CD4-positive, alpha-beta T cell (primary cell): Measurements from ENCODE around the gene SERBP1. TPM values are rescaled to one million over a fixed set of nuclear protein-coding genes. Genes with fewer than 3 reads are reported as not detected.

Source experiments
- ATAC-seq: fragments of 200-7000 bp; cut with Tn5 transposase; one replicate; pipeline ENCODE4 v1.10.0; 2022; ENCODE audit warnings: mild to moderate bottlenecking; ENCODE audit not compliant: poor library complexity
- CTCF ChIA-PET: fragments of 350-600 bp; sonication (Branson Sonifier 250); formaldehyde crosslinking; loops from one replicate; lab custom pipeline; 2021; ENCODE audit warnings: antibody characterized with exemption, inconsistent platforms; lab: Charles Lee
- POLR2A ChIA-PET: fragments of 350-600 bp; sonication (Branson Sonifier 250); formaldehyde crosslinking; loops from one replicate; lab custom pipeline; 2021; ENCODE audit warnings: antibody characterized with exemption, inconsistent platforms; lab: Charles Lee
- DNase-seq, 14 experiments: peaks; one replicate each; pipeline ENCODE4 v3.0.0-alpha.2; 2013 to 2020; ENCODE audit warnings: mixed read lengths in 2 of 14
- H3K27ac ChIP-seq, 2 donors: one replicate each; pipeline versions ENCODE4 v1.5.1 to v1.7.0; 2013; ENCODE audit warnings: low read length in 2 of 2, low read depth in 1 of 2, mild to moderate bottlenecking in 1 of 2
- H3K27me3 ChIP-seq, 2 experiments: 1 replicate in 1 of 2; 2 replicates in 1 of 2; pipeline versions ENCODE4 v1.6.1 to v1.7.0; 2013; ENCODE audit warnings: low read length in 2 of 2, control low read depth in 1 of 2, mild to moderate bottlenecking in 1 of 2, moderate library complexity in 1 of 2; ENCODE audit not compliant: insufficient read depth in 2 of 2, control insufficient read depth in 1 of 2
- H3K36me3 ChIP-seq: one replicate; pipeline ENCODE4 v1.6.1; 2013; ENCODE audit warnings: low read length, control low read depth; ENCODE audit not compliant: insufficient read depth
- H3K4me1 ChIP-seq: one replicate; pipeline ENCODE4 v1.6.1; 2013; ENCODE audit warnings: low read length, control low read depth; ENCODE audit not compliant: insufficient read depth
- H3K4me3 ChIP-seq: one replicate; pipeline ENCODE4 v1.5.1; 2013; ENCODE audit warnings: mild to moderate bottlenecking, low read length, moderate library complexity
- H3K9me3 ChIP-seq, 2 experiments: 1 replicate in 1 of 2; 2 replicates in 1 of 2; pipeline versions ENCODE4 v1.6.1 to v1.7.0; 2013; ENCODE audit warnings: low read length in 2 of 2, mild to moderate bottlenecking in 2 of 2, control low read depth in 1 of 2, moderate library complexity in 1 of 2; ENCODE audit not compliant: control insufficient read depth in 1 of 2, insufficient read depth in 1 of 2
- H3K27ac Mint-ChIP-seq: one replicate; pipeline ENCODE4 v1.8.0; 2020; ENCODE audit warnings: mixed read lengths
- H3K27me3 Mint-ChIP-seq: one replicate; pipeline ENCODE4 v1.8.0; 2021; ENCODE audit warnings: mixed read lengths
- H3K36me3 Mint-ChIP-seq: one replicate; pipeline ENCODE4 v1.8.0; 2021; ENCODE audit warnings: low read depth, mixed read lengths
- H3K4me1 Mint-ChIP-seq: one replicate; pipeline ENCODE4 v1.8.0; 2021; ENCODE audit warnings: low read depth, mixed read lengths
- H3K4me3 Mint-ChIP-seq: one replicate; pipeline ENCODE4 v1.8.0; 2020; ENCODE audit warnings: mild to moderate bottlenecking, mixed read lengths
- H3K9me3 Mint-ChIP-seq: one replicate; pipeline ENCODE4 v1.8.0; 2020; ENCODE audit warnings: mixed read lengths
- CTCF ChIP-seq: fragments of 200-600 bp; IDR thresholded peaks from one replicate; pipeline ENCODE4 v1.8.0; 2022; ENCODE audit warnings: antibody characterized with exemption, mild to moderate bottlenecking
- intact Hi-C, 2 experiments: fragments of 100-400 bp; cut with DNase I in 1 of 2; cut with micrococcal nuclease in 1 of 2; formaldehyde crosslinking; loops; one replicate each; pipeline versions ENCODE4 v1.15.1 to v1.9.0; 2023 to 2025; cut with DNase I, micrococcal nuclease
- total RNA-seq, 174 experiments: library from RNA in 2 of 174; stranded (reverse) in 2 of 174; gene quantifications; one replicate each; pipeline ENCODE4 v1.2.3 and lab custom pipeline; 2021 to 2026

The SERBP1 gene
- total RNA-seq, 2 experiments from 2014 or later = 128 to 135 TPM

- H3K4me1 ChIP-seq = no peaks in the 10 kb centered on the region
- H3K9me3 ChIP-seq = no peaks in the 10 kb centered on the region
- no peaks in the 10 kb centered on the region for H3K36me3 Mint-ChIP-seq
- no peaks in the 10 kb centered on the region for H3K36me3 ChIP-seq
- no peak overlapping the region for H3K4me3 ChIP-seq
- no peak for DNase-seq
- intact Hi-C loops = no loop called here
- no peak overlapping the region for H3K4me3 Mint-ChIP-seq
- H3K4me1 Mint-ChIP-seq = no peaks in the 10 kb centered on the region
- H3K27me3 ChIP-seq = no peaks in the 10 kb centered on the region
- POLR2A ChIA-PET = no interaction called here
- H3K27ac Mint-ChIP-seq = no peak overlapping the region
- H3K27me3 Mint-ChIP-seq = no peaks in the 10 kb centered on the region
- no peaks in the 10 kb centered on the region for H3K9me3 Mint-ChIP-seq
- ATAC-seq = no peak
- CTCF ChIA-PET = no interaction called here
- no peak overlapping the region for H3K27ac ChIP-seq
- TF ChIP-seq CTCF = no peak
These were observed 38.0 kb upstream of the SERBP1 start for GRCh38 chr1:67468066-67468718.

GRCh38 chr1:67465375-67465774 is 35.2 kb upstream of the SERBP1 start:
- ChIA-PET CTCF (no interaction called here), POLR2A (no interaction called here)
- DNase-seq (no peak), ATAC-seq (no peak)
- intact Hi-C loops = no loop called here
- Mint-ChIP-seq H3K27ac (no peak overlapping the region), H3K4me3 (no peak overlapping the region), H3K9me3 (no peaks in the 10 kb centered on the region), H3K4me1 (no peaks in the 10 kb centered on the region), H3K27me3 (no peaks in the 10 kb centered on the region), H3K36me3 (no peaks in the 10 kb centered on the region)
- no peak for TF ChIP-seq CTCF
- no peaks in the 10 kb centered on the region for H3K9me3 ChIP-seq
- H3K27ac ChIP-seq = no peak overlapping the region
- H3K4me3 ChIP-seq = no peak overlapping the region
- no peaks in the 10 kb centered on the region for H3K27me3 ChIP-seq
- H3K4me1 ChIP-seq = no peaks in the 10 kb centered on the region
- no peaks in the 10 kb centered on the region for H3K36me3 ChIP-seq

- Histone ChIP-seq H3K27ac (no peak overlapping the region), H3K4me1 (no peaks in the 10 kb centered on the region), H3K27me3 (no peaks in the 10 kb centered on the region), H3K9me3 (no peaks in the 10 kb centered on the region), H3K4me3 (no peak overlapping the region), H3K36me3 (no peaks in the 10 kb centered on the region)
- Mint-ChIP-seq H3K27ac (no peak overlapping the region), H3K9me3 (no peaks in the 10 kb centered on the region), H3K27me3 (no peaks in the 10 kb centered on the region), H3K4me1 (no peaks in the 10 kb centered on the region), H3K4me3 (no peak overlapping the region), H3K36me3 (no peaks in the 10 kb centered on the region)
- TF ChIP-seq CTCF = no peak
- intact Hi-C loops = no loop called here
- DNase-seq = no peak
- POLR2A ChIA-PET = no interaction called here
- no peak for ATAC-seq
- CTCF ChIA-PET = no interaction called here
These were observed 34.5 kb upstream of the SERBP1 start for GRCh38 chr1:67464746-67465145.
